ENCODE measurements around the gene DDX25.

DDX25 gene

GRCh38 chr11:125949271-125950177, 45.2 kb downstream of the DDX25 start:
- no peak for TF ChIP-seq CTCF (IDR thresholded peaks at IDR 0.05; ENCODE audit: low read depth, low read length)
- DNase-seq (ENCODE audit: extremely low read depth, low read depth) = no peak

- no peak for TF ChIP-seq CTCF (IDR thresholded peaks at IDR 0.05; ENCODE audit: low read depth, low read length)
- no peak for DNase-seq (ENCODE audit: extremely low read depth, low read depth)
Observed at GRCh38 chr11:125950178-125950490, 45.8 kb downstream of the DDX25 start.

GRCh38 chr11:125950696-125951651, 46.7 kb downstream of the DDX25 start:
- no peak for TF ChIP-seq CTCF (IDR thresholded peaks at IDR 0.05; ENCODE audit: low read depth, low read length)
- no peak for DNase-seq (ENCODE audit: extremely low read depth, low read depth)

- TF ChIP-seq CTCF (IDR thresholded peaks at IDR 0.05; ENCODE audit: low read depth, low read length) = no peak
- DNase-seq (ENCODE audit: extremely low read depth, low read depth) = no peak
Observed at GRCh38 chr11:125951731-125952130, 47.4 kb downstream of the DDX25 start.

DNA sequence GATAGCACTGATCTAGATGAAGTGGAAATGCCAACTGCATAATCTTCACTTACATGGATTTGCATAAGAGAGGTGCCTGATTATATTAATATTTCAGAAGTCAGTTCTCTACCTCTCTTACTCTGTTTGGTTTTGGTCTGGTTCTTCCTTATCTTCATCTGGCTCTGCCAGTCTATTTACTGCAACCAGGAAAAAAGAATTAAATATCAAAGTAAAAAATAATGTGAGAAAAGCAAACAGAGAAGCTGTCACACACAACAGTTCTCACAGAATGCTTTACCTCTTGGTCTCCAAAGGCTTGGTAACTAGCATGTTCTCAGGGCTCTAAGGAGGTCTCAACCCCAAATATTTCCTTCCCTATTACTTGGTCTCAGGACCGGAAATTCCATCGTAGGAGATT, 48.3 kb downstream of the DDX25 start:
- no peak for DNase-seq (ENCODE audit: extremely low read depth, low read depth)

GRCh38 chr11:125952973-125953372, 48.7 kb downstream of the DDX25 start:
- DNase-seq (ENCODE audit: extremely low read depth, low read depth) = no peak
- TF ChIP-seq CTCF (IDR thresholded peaks at IDR 0.05; ENCODE audit: low read depth, low read length) = no peak

More for the DNA sequence above, 48.3 kb downstream of the DDX25 start:
- no peak for TF ChIP-seq CTCF (IDR thresholded peaks at IDR 0.05; ENCODE audit: low read depth, low read length)

Measured in AG09319 (cell line).